HCT116 (cell line): ENCODE data around the gene FOXP1. TPM values are rescaled to one million over a fixed set of nuclear protein-coding genes. Genes with fewer than 3 reads are reported as not detected.

ENCODE experiments used
- ATAC-seq: fragments of 200-7000 bp; cut with Tn5 transposase; 2 replicates; pipeline ENCODE4 v1.9.1; 2020; ENCODE audit warnings: mild to moderate bottlenecking, moderate library complexity
- BruUV-seq: library from RNA; stranded (reverse); fragments of 400-500 nt; replicated peaks from 2 replicates; lab custom pipeline; 2021; lab: Mats Ljungman, UMichigan
- CTCF ChIA-PET: fragments of 300-600 bp; sonication (Branson Sonifier 250); formaldehyde crosslinking; loops from one replicate; lab custom pipeline; 2021; ENCODE audit warnings: antibody characterized with exemption; lab: Charles Lee
- POLR2A ChIA-PET: fragments of 300-600, 350-600 bp; sonication (Branson Sonifier 250); formaldehyde crosslinking; loops from one replicate; lab custom pipeline; 2021; ENCODE audit warnings: antibody characterized with exemption; lab: Charles Lee
- RAD21 ChIA-PET, 2 experiments: fragments of 300-600 bp; sonication (Branson Sonifier 250); formaldehyde crosslinking; loops; one replicate each; lab custom pipeline; 2023; ENCODE audit warnings: low total read pairs in 2 of 2; ENCODE audit not compliant: uncharacterized antibody in 2 of 2, unreplicated experiment in 2 of 2, low non-redundant PET in 1 of 2; lab: Charles Lee
- DNase-seq: peaks from one replicate; pipeline ENCODE4 v3.0.0-alpha.2; 2010; ENCODE audit warnings: low read depth, low spot score
- H2AFZ ChIP-seq: fragments of 200-600 bp; shearing (Covaris generic), sonication (generic); 2 replicates; pipeline ENCODE4 v1.6.1; 2017; ENCODE audit warnings: low read depth, mixed run types, mixed read lengths, antibody characterized with exemption, low read length; ENCODE audit not compliant: poor library complexity, severe bottlenecking
- H3K27ac ChIP-seq: 2 replicates; pipeline ENCODE4 v1.5.1; 2012; ENCODE audit warnings: low read depth, low read length
- H3K27me3 ChIP-seq: fragments of 200-600 bp; sonication (generic); 2 replicates; pipeline ENCODE4 v1.6.1; 2016; ENCODE audit warnings: mixed run types, low read length, mixed read lengths; ENCODE audit not compliant: insufficient read depth
- H3K36me3 ChIP-seq, 2 experiments: fragments of 200-500 bp in 1 of 2; fragments of 200-600 bp in 1 of 2; sonication (Bioruptor generic) in 1 of 2; sonication (generic) in 1 of 2; 2 replicates each; pipeline versions ENCODE4 v1.5.1 to v1.6.1; 2014 to 2016; ENCODE audit warnings: low read length in 2 of 2, inconsistent platforms in 1 of 2, mixed read lengths in 1 of 2, mixed run types in 1 of 2; ENCODE audit not compliant: insufficient read depth in 2 of 2, control insufficient read depth in 1 of 2
- H3K4me1 ChIP-seq, 2 experiments: fragments of 200-600 bp in 1 of 2; sonication (generic) in 1 of 2; 2 replicates each; pipeline versions ENCODE4 v1.5.1 to v1.6.1; 2012 to 2017; ENCODE audit warnings: low read length in 2 of 2, inconsistent platforms in 1 of 2, mild to moderate bottlenecking in 1 of 2, mixed read lengths in 1 of 2, mixed run types in 1 of 2, moderate library complexity in 1 of 2; ENCODE audit not compliant: insufficient read depth in 2 of 2, control insufficient read depth in 1 of 2
- H3K4me2 ChIP-seq: fragments of 200-600 bp; sonication (generic); 2 replicates; pipeline ENCODE4 v1.6.1; 2017; ENCODE audit warnings: mixed run types, low read length, mixed read lengths
- H3K4me3 ChIP-seq, 2 experiments: fragments of 200-600 bp in 1 of 2; sonication (generic) in 1 of 2; replicated peaks in 1 of 2; 2 replicates each; pipeline ENCODE4 v1.5.1; 2011 to 2016; ENCODE audit warnings: low read length in 2 of 2, control low read depth in 1 of 2, low read depth in 1 of 2, mild to moderate bottlenecking in 1 of 2, mixed read lengths in 1 of 2, mixed run types in 1 of 2
- H3K79me2 ChIP-seq: fragments of 200-600 bp; sonication (generic); 2 replicates; pipeline ENCODE4 v1.6.1; 2017; ENCODE audit warnings: mild to moderate bottlenecking, mixed run types, low read length, moderate library complexity, mixed read lengths; ENCODE audit not compliant: insufficient read depth
- H3K9ac ChIP-seq: fragments of 200-600 bp; sonication (generic); 2 replicates; pipeline ENCODE4 v1.6.1; 2016; ENCODE audit warnings: low read length, mixed read lengths
- H3K9me2 ChIP-seq: fragments of 200-600 bp; sonication (generic), shearing (Covaris generic); 2 replicates; pipeline ENCODE4 v1.6.1; 2017; ENCODE audit warnings: mixed run types, mild to moderate bottlenecking, moderate library complexity; ENCODE audit not compliant: insufficient read depth
- H3K9me3 ChIP-seq, 2 experiments: fragments of 200-500 bp in 1 of 2; fragments of 200-600 bp in 1 of 2; sonication (Bioruptor generic) in 1 of 2; sonication (generic) in 1 of 2; 2 replicates each; pipeline ENCODE4 v1.6.1; 2014 to 2017; ENCODE audit warnings: low read length in 2 of 2, mixed read lengths in 2 of 2, inconsistent platforms in 1 of 2, low read depth in 1 of 2, mild to moderate bottlenecking in 1 of 2, mixed run types in 1 of 2, moderate library complexity in 1 of 2; ENCODE audit not compliant: control insufficient read depth in 1 of 2, insufficient read depth in 1 of 2
- H4K20me1 ChIP-seq: fragments of 200-600 bp; sonication (generic), shearing (Covaris generic); 2 replicates; pipeline ENCODE4 v1.6.1; 2017; ENCODE audit warnings: mixed run types, mild to moderate bottlenecking, moderate library complexity; ENCODE audit not compliant: insufficient read depth
- ATF3 ChIP-seq: IDR thresholded peaks from 2 replicates; pipeline ENCODE4 v1.6.1; 2012
- CTCF ChIP-seq, 3 experiments: fragments of 200-600 bp in 1 of 3; sonication (generic) in 1 of 3; IDR thresholded peaks in 2 of 3; conservative IDR thresholded peaks in 1 of 3; 2 replicates each; pipeline ENCODE4 v1.5.1; 2012 to 2017; ENCODE audit warnings: low read depth in 2 of 3, low read length in 2 of 3, antibody characterized with exemption in 1 of 3, borderline replicate concordance in 1 of 3, control low read depth in 1 of 3, mild to moderate bottlenecking in 1 of 3, mixed read lengths in 1 of 3, mixed run types in 1 of 3, moderate library complexity in 1 of 3; ENCODE audit not compliant: insufficient read depth in 1 of 3
- EZH2 ChIP-seq: fragments of 200-600 bp; sonication (generic); IDR thresholded peaks from 2 replicates; pipeline ENCODE4 v1.6.1; 2017; ENCODE audit warnings: antibody characterized with exemption, mixed run types
- EZH2phosphoT487 ChIP-seq: fragments of 200-600 bp; IDR thresholded peaks from 2 replicates; pipeline ENCODE4 v1.6.1; 2018; ENCODE audit warnings: antibody characterized with exemption, borderline replicate concordance
- JUND ChIP-seq: IDR thresholded peaks from 2 replicates; pipeline ENCODE4 v1.6.1; 2012
- POLR2A ChIP-seq: IDR thresholded peaks from 2 replicates; pipeline ENCODE4 v1.7.0; 2011; ENCODE audit warnings: borderline replicate concordance; ENCODE audit not compliant: insufficient read depth, insufficient read length; ENCODE audit errors: extremely low read depth
- SP1 ChIP-seq: IDR thresholded peaks from 2 replicates; pipeline ENCODE4 v1.6.1; 2012; ENCODE audit warnings: low read depth
- TCF7L2 ChIP-seq: IDR thresholded peaks from 2 replicates; pipeline ENCODE4 v1.7.0; 2011; ENCODE audit warnings: borderline replicate concordance, inconsistent platforms; ENCODE audit not compliant: insufficient read depth, insufficient read length; ENCODE audit errors: extremely low read depth
- ZFX ChIP-seq: fragments of 450-650 bp; IDR thresholded peaks from 2 replicates; pipeline ENCODE4 v1.6.1; 2017
- intact Hi-C: fragments of 100-400 bp; cut with micrococcal nuclease; formaldehyde crosslinking; loops from 2 replicates; pipeline ENCODE4 v1.10.0; 2022
- total RNA-seq: library from RNA; stranded (reverse); gene quantifications from one replicate; pipeline ENCODE4 v1.2.1, GENCODE V29; 2021; ENCODE audit not compliant: unreplicated experiment

The FOXP1 gene
- total RNA-seq, 1 experiment from 2014 or later: 11.4 TPM

GRCh38 chr3:71130471-71131374, 452.8 kb downstream of the FOXP1 start:
- ChIA-PET POLR2A (no interaction called here), CTCF (no interaction called here), RAD21 (no interaction called here)
- no peaks in the 10 kb centered on the region for H3K79me2 ChIP-seq
- DNase-seq: no peak
- no peak for TF ChIP-seq JUND
- no peak for TF ChIP-seq TCF7L2
- no peak for TF ChIP-seq SP1
- H3K4me1 ChIP-seq: no peaks in the 10 kb centered on the region
- H3K9me3 ChIP-seq: no peaks in the 10 kb centered on the region
- H3K27ac ChIP-seq: no peak overlapping the region
- intact Hi-C loops: no loop called here
- no peak overlapping the region for H3K4me2 ChIP-seq
- no peak for ATAC-seq
- H3K9me2 ChIP-seq: no peaks in the 10 kb centered on the region
- no peaks in the 10 kb centered on the region for H3K27me3 ChIP-seq
- BruUV-seq: no TSS peak
- no peaks in the 10 kb centered on the region for H4K20me1 ChIP-seq
- H3K36me3 ChIP-seq: no peaks in the 10 kb centered on the region
- no peak overlapping the region for H3K4me3 ChIP-seq
- H2AFZ ChIP-seq: no peak overlapping the region
- no peak overlapping the region for H3K9ac ChIP-seq

- Histone ChIP-seq H3K9ac (no peak overlapping the region), H3K9me3 (no peaks in the 10 kb centered on the region), H3K27ac (no peak overlapping the region), H3K27me3 (no peaks in the 10 kb centered on the region), H2AFZ (no peak overlapping the region), H4K20me1 (no peaks in the 10 kb centered on the region), H3K9me2 (no peaks in the 10 kb centered on the region), H3K4me1 (no peaks in the 10 kb centered on the region), H3K4me2 (no peak overlapping the region), H3K79me2 (no peaks in the 10 kb centered on the region), H3K4me3 (no peak overlapping the region), H3K36me3 (no peaks in the 10 kb centered on the region)
- RAD21 ChIA-PET: no interaction called here
- no TSS peak for BruUV-seq
- no peak for ATAC-seq
- TF ChIP-seq ATF3 (no peak), ZFX (no peak), EZH2phosphoT487 (no peak), EZH2 (no peak), CTCF (IDR thresholded peaks at IDR 0.05 in 2 of 3, conservative IDR thresholded peaks at IDR 0.05 in 1 of 3; ENCODE audit: borderline replicate concordance in 1 of 3, insufficient read depth in 1 of 3, low read depth in 2 of 3, low read length in 2 of 3) (no peak), POLR2A (no peak)
- CTCF ChIA-PET: no interaction called here
- no peak for DNase-seq
- POLR2A ChIA-PET: no interaction called here
- intact Hi-C loops: no loop called here
These were observed 453.7 kb downstream of the FOXP1 start for GRCh38 chr3:71129611-71130431.
